Endothelial cell of umbilical vein (primary cell): ENCODE measurements around the gene CALD1.
A peak's percentile ranks its signal among the peaks of the same experiment; 100 is the strongest.

Experiments used
- CTCF ChIP-seq, 2 donors: IDR thresholded peaks; 1 replicate in 1 of 2; 2 replicates in 1 of 2; pipeline ENCODE4 v1.5.1; 2011; ENCODE audit warnings: low read length in 2 of 2, mild to moderate bottlenecking in 2 of 2, moderate library complexity in 2 of 2, control low read depth in 1 of 2, inconsistent platforms in 1 of 2, low read depth in 1 of 2; ENCODE audit not compliant: insufficient read depth in 1 of 2; ENCODE audit errors: extremely low read depth in 1 of 2
- EZH2 ChIP-seq: IDR thresholded peaks from 2 replicates; pipeline ENCODE4 v1.6.1; 2012; ENCODE audit warnings: borderline replicate concordance, low read depth, mild to moderate bottlenecking, moderate library complexity, low read length, inconsistent platforms; ENCODE audit not compliant: severe bottlenecking
- FOS ChIP-seq: IDR thresholded peaks from 2 replicates; pipeline ENCODE4 v1.6.1; 2011; ENCODE audit warnings: mild to moderate bottlenecking, low read length, moderate library complexity, borderline replicate concordance; ENCODE audit not compliant: insufficient read depth
- GATA2 ChIP-seq: IDR thresholded peaks from 2 replicates; pipeline ENCODE4 v1.7.0; 2011; ENCODE audit warnings: low read depth, mild to moderate bottlenecking, moderate library complexity, mixed read lengths, low read length; ENCODE audit not compliant: insufficient read length, insufficient read depth
- JUN ChIP-seq: IDR thresholded peaks from 2 replicates; pipeline ENCODE4 v1.6.1; 2011; ENCODE audit warnings: borderline replicate concordance, low read depth; ENCODE audit not compliant: insufficient read length, insufficient read depth
- MYC ChIP-seq: IDR thresholded peaks from one replicate; pipeline ENCODE4 v1.6.1; 2011; ENCODE audit warnings: mild to moderate bottlenecking, low read depth, low read length
- POLR2A ChIP-seq: IDR thresholded peaks from 2 replicates; pipeline ENCODE4 v1.6.1; 2012; ENCODE audit warnings: low read depth, mild to moderate bottlenecking, control low read depth, low read length
- POLR2AphosphoS5 ChIP-seq: IDR thresholded peaks from 2 replicates; pipeline ENCODE4 v1.6.1; 2012; ENCODE audit warnings: low read depth, mild to moderate bottlenecking, control low read depth, low read length, moderate library complexity; ENCODE audit not compliant: insufficient read depth
- TF ChIP-seq, protein P1 (sequence below): IDR thresholded peaks from 2 replicates; pipeline ENCODE4 v1.6.1; 2011; ENCODE audit not compliant: insufficient read depth, insufficient read length

DNA sequence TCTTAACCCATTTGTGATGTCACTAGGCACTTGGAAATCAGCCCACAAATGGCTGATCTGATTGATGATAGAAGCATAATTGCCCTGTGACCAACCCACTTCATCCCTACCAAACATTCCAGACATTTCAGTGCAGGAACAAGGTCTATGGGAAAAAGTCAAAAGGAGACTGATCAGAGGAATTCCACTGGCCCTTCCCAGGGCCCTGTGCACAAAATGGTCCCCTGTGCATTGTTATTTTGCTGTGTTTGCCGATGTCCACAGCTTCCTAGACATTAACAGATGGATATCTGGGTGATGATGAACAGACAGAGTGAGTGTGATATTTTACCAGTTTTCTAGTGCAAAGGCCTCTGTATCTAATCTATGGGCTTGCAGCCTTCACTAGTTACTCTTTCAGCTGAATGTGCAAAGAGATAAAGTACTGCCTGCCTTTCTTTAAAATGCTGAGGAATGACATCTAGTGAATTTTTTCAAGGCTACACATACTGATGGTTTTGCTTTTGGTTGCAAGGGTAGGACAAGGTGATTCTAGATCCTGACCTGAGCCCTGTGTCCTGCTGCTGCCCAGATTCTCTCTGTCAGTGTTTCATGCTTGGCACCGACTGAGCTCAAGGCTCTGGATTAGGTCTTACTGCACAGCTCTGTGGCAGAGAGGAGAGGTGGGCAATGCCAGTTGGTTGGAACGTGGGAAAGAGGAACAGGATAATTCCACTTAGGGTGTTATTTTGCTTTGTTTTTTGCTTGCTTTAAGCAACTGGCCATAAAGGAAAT, 55.4 kb downstream of the CALD1 start:
- TF ChIP-seq CTCF (IDR thresholded peaks at IDR 0.05; ENCODE audit: extremely low read depth in 1 of 2, insufficient read depth in 1 of 2, low read depth in 1 of 2, low read length in 2 of 2) (no peak), POLR2AphosphoS5 (peak; percentile 13), EZH2 (no peak), POLR2A (no peak), MYC (no peak), JUN (no peak), FOS (no peak), GATA2 (no peak)
- TF ChIP-seq, protein P1, sequence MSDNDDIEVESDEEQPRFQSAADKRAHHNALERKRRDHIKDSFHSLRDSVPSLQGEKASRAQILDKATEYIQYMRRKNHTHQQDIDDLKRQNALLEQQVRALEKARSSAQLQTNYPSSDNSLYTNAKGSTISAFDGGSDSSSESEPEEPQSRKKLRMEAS: no peak
